Naive thymus-derived CD4-positive, alpha-beta T cell (primary cell): ENCODE data around the gene MSH6. TPM values are rescaled to one million over a fixed set of nuclear protein-coding genes. Genes with fewer than 3 reads are reported as not detected.
A peak's percentile ranks its signal among the peaks of the same experiment; 100 is the strongest.

Experiments
- ATAC-seq: fragments of 150-1000 bp; cut with Tn5 transposase; 2 replicates; pipeline ENCODE4 v1.10.0; 2021; ENCODE audit warnings: mild to moderate bottlenecking, moderate library complexity
- CTCF ChIA-PET: fragments of 350-600 bp; sonication (Branson Sonifier 250); formaldehyde crosslinking; loops from one replicate; lab custom pipeline; 2021; ENCODE audit warnings: antibody characterized with exemption; lab: Charles Lee
- POLR2A ChIA-PET: fragments of 350-600 bp; sonication (Branson Sonifier 250); formaldehyde crosslinking; loops from one replicate; lab custom pipeline; 2021; ENCODE audit warnings: antibody characterized with exemption, inconsistent platforms; lab: Charles Lee
- DNase-seq, 9 donors: peaks; one replicate each; pipeline versions ENCODE4 v3.0.0 to v3.0.0-alpha.2; 2020 to 2022; ENCODE audit warnings: mixed read lengths in 1 of 9
- H3K27ac ChIP-seq: one replicate; pipeline ENCODE4 v1.7.0; 2013; ENCODE audit warnings: mild to moderate bottlenecking, low read depth, low read length, moderate library complexity
- H3K27me3 ChIP-seq, 2 donors: one replicate each; pipeline ENCODE4 v1.7.0; 2013; ENCODE audit warnings: low read length in 2 of 2, mild to moderate bottlenecking in 2 of 2, moderate library complexity in 2 of 2; ENCODE audit not compliant: control insufficient read depth in 2 of 2, insufficient read depth in 2 of 2
- H3K36me3 ChIP-seq, 3 experiments: 1 replicate in 2 of 3; 2 replicates in 1 of 3; pipeline ENCODE4 v1.7.0; 2013; ENCODE audit warnings: low read length in 3 of 3, mild to moderate bottlenecking in 3 of 3, moderate library complexity in 1 of 3; ENCODE audit not compliant: insufficient read depth in 3 of 3, control insufficient read depth in 2 of 3
- H3K4me1 ChIP-seq, 2 donors: one replicate each; pipeline ENCODE4 v1.7.0; 2013; ENCODE audit warnings: low read length in 2 of 2, mild to moderate bottlenecking in 2 of 2, moderate library complexity in 1 of 2; ENCODE audit not compliant: control insufficient read depth in 2 of 2, insufficient read depth in 2 of 2
- H3K4me3 ChIP-seq: 2 replicates; pipeline ENCODE4 v1.7.0; 2013; ENCODE audit warnings: mild to moderate bottlenecking, low read length
- H3K9me3 ChIP-seq, 3 experiments: 1 replicate in 2 of 3; 2 replicates in 1 of 3; pipeline ENCODE4 v1.7.0; 2013; ENCODE audit warnings: low read length in 3 of 3; ENCODE audit not compliant: control insufficient read depth in 2 of 3
- H3K27ac Mint-ChIP-seq, 9 donors: one replicate each; pipeline ENCODE4 v1.8.0; 2020 to 2022; ENCODE audit warnings: mixed read lengths in 9 of 9, mild to moderate bottlenecking in 8 of 9, moderate library complexity in 5 of 9, inconsistent platforms in 2 of 9
- H3K27me3 Mint-ChIP-seq, 5 donors: one replicate each; pipeline ENCODE4 v1.8.0; 2021 to 2022; ENCODE audit warnings: mixed read lengths in 5 of 5, mild to moderate bottlenecking in 1 of 5
- H3K36me3 Mint-ChIP-seq, 5 donors: one replicate each; pipeline ENCODE4 v1.8.0; 2020 to 2022; ENCODE audit warnings: mixed read lengths in 5 of 5, mild to moderate bottlenecking in 3 of 5, inconsistent platforms in 1 of 5
- H3K4me1 Mint-ChIP-seq, 7 donors: one replicate each; pipeline ENCODE4 v1.8.0; 2020 to 2022; ENCODE audit warnings: mixed read lengths in 7 of 7, mild to moderate bottlenecking in 3 of 7, inconsistent platforms in 1 of 7
- H3K4me3 Mint-ChIP-seq, 10 donors: one replicate each; pipeline ENCODE4 v1.8.0; 2020 to 2022; ENCODE audit warnings: mild to moderate bottlenecking in 10 of 10, mixed read lengths in 10 of 10, moderate library complexity in 6 of 10, inconsistent platforms in 2 of 10
- H3K9me3 Mint-ChIP-seq, 11 donors: one replicate each; pipeline ENCODE4 v1.8.0; 2020 to 2022; ENCODE audit warnings: mixed read lengths in 11 of 11, mild to moderate bottlenecking in 4 of 11, inconsistent platforms in 1 of 11, moderate library complexity in 1 of 11
- intact Hi-C, 2 donors: fragments of 100-400 bp; cut with micrococcal nuclease; formaldehyde crosslinking; loops; one replicate each; pipeline ENCODE4 v1.15.1; 2023
- polyA plus RNA-seq, 2 donors: library from polyadenylated mRNA; unstranded; fragments of 300-500 nt; fragmentation: Illumina TruSeq; gene quantifications; one replicate each; pipeline ENCODE4 v1.2.3, GENCODE V29; 2021
- total RNA-seq, 6 experiments: library from RNA in 5 of 6; stranded (reverse) in 5 of 6; gene quantifications; 1 replicate in 5 of 6; 2 replicates in 1 of 6; pipeline ENCODE4 v1.2.3 and lab custom pipeline; 2021 to 2026

The MSH6 gene
- total and polyA plus RNA-seq, 7 experiments from 2014 or later, result 20.5 to 82.3 (median 41.6) TPM

- Mint-ChIP-seq H3K4me1 (peaks cover 0 to 10% (median 0%) of the 10 kb centered on the region in 7 donors), H3K36me3 (peaks cover under 1 to 42% (median 13%) of the 10 kb centered on the region in 5 donors), H3K27ac (no peak overlapping the region), H3K27me3 (no peaks in the 10 kb centered on the region), H3K4me3 (no peak overlapping the region), H3K9me3 (no peaks in the 10 kb centered on the region)
- ATAC-seq (no peak), DNase-seq (no peak)
- Histone ChIP-seq H3K4me1 (no peaks in the 10 kb centered on the region), H3K9me3 (no peaks in the 10 kb centered on the region), H3K27me3 (no peaks in the 10 kb centered on the region), H3K27ac (no peak overlapping the region), H3K4me3 (no peak overlapping the region), H3K36me3 (peaks cover 0 to 61% (median 20%) of the 10 kb centered on the region in 3 experiments)
- ChIA-PET POLR2A (interaction anchor here (0.7 kb wide), 2 partner anchors 40 to 1083 kb away, joined by 3 to 5 read pairs; no protein-coding TSS in a partner anchor), CTCF (interaction anchor here (0.6 to 1.0 kb wide), 2 partner anchors 8 to 58 kb away, joined by 3 read pairs; no protein-coding TSS in a partner anchor)
- intact Hi-C loops, result no loop called here
These were observed 39.6 kb downstream of the MSH6 start for GRCh38 chr2:47822518-47822917.

DNA sequence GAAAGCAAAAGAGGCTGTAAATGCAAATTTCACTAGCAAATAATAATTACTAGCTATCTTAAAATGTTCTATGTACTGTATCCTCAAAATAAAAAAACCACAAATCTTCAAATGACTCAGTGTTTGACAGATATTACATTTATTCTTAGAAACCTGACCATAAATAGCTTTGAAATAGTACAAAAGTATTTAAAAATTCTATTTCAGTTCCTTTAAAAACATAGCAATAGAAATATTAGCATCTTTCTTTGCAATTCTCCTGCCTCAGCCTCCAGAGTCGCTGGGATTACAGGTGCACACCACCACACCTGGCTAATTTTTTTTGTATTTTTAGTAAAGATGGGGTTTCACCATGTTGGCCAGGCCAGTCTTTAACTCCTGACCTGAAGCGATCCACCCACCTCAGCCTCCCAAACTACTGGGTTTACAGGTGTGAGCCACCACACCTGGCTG lies 50.6 kb downstream of the MSH6 start:
- peaks cover 0 to 40% (median 21%) of the 10 kb centered on the region in 5 donors for H3K36me3 Mint-ChIP-seq
- no peaks in the 10 kb centered on the region for H3K27me3 Mint-ChIP-seq
- no peak overlapping the region for H3K4me3 ChIP-seq
- POLR2A ChIA-PET, result interaction anchor here (0.6 kb wide), 1 partner anchor 931 kb away, joined by 3 read pairs; no protein-coding TSS in a partner anchor
- H3K27ac ChIP-seq, result no peak overlapping the region
- H3K4me1 Mint-ChIP-seq, result peaks cover 0 to 5% (median 0%) of the 10 kb centered on the region in 7 donors
- H3K27me3 ChIP-seq, result no peaks in the 10 kb centered on the region
- no peaks in the 10 kb centered on the region for H3K9me3 Mint-ChIP-seq
- no peak overlapping the region for H3K4me3 Mint-ChIP-seq
- no peak for ATAC-seq
- intact Hi-C loops, result no loop called here
- DNase-seq, result no peak
- peaks cover 0 to 55% (median 2%) of the 10 kb centered on the region in 3 experiments for H3K36me3 ChIP-seq
- no peak overlapping the region for H3K27ac Mint-ChIP-seq
- CTCF ChIA-PET, result no interaction called here
- no peaks in the 10 kb centered on the region for H3K9me3 ChIP-seq
- no peaks in the 10 kb centered on the region for H3K4me1 ChIP-seq

GRCh38 chr2:47838249-47838648 lies 55.3 kb downstream of the MSH6 start:
- H3K4me3 Mint-ChIP-seq, result no peak overlapping the region
- Histone ChIP-seq H3K4me1 (no peaks in the 10 kb centered on the region), H3K36me3 (peaks cover 6 to 47% (median 8%) of the 10 kb centered on the region in 3 experiments), H3K9me3 (no peaks in the 10 kb centered on the region), H3K4me3 (no peak overlapping the region), H3K27ac (no peak overlapping the region), H3K27me3 (no peaks in the 10 kb centered on the region)
- H3K27me3 Mint-ChIP-seq, result no peaks in the 10 kb centered on the region
- CTCF ChIA-PET, result no interaction called here
- DNase-seq (no peak), ATAC-seq (no peak)
- peaks cover 6 to 21% (median 9%) of the 10 kb centered on the region in 7 donors for H3K4me1 Mint-ChIP-seq
- POLR2A ChIA-PET, result no interaction called here
- H3K36me3 Mint-ChIP-seq, result peaks cover 0 to 26% (median 13%) of the 10 kb centered on the region in 5 donors
- no peaks in the 10 kb centered on the region for H3K9me3 Mint-ChIP-seq
- intact Hi-C loops, result no loop called here
- H3K27ac Mint-ChIP-seq, result peak overlapping the region in 2 of 9 donors; percentile 5 to 35

DNA sequence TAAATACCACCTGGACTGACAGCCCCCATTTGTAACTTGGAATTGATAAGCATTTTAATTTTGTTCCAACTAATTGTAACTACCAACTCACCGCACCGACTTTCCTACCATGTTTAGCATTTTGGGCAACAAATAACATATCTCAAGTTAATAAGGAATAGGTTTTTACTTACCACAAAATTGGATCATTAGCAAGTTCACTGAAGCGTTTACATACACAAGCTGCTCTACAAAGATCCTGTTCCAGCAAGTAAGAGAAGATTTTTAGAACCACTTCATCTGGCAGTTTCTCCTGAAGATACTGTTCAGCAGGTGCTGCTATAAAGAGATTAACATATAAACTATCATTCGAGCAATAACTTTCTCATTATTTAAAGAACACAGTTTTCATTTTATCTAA lies 55.7 kb downstream of the MSH6 start:
- DNase-seq, result no peak
- Histone ChIP-seq H3K9me3 (no peaks in the 10 kb centered on the region), H3K27me3 (no peaks in the 10 kb centered on the region), H3K4me1 (no peaks in the 10 kb centered on the region), H3K4me3 (no peak overlapping the region), H3K27ac (no peak overlapping the region), H3K36me3 (peaks cover 6 to 42% (median 8%) of the 10 kb centered on the region in 3 experiments)
- ChIA-PET POLR2A (no interaction called here), CTCF (no interaction called here)
- H3K27ac Mint-ChIP-seq, result peak overlapping the region in 3 of 9 donors; percentile 5 to 62 (median 35)
- H3K4me3 Mint-ChIP-seq, result no peak overlapping the region
- peaks cover 10 to 25% (median 13%) of the 10 kb centered on the region in 7 donors for H3K4me1 Mint-ChIP-seq
- peaks cover 0 to 26% (median 13%) of the 10 kb centered on the region in 5 donors for H3K36me3 Mint-ChIP-seq
- intact Hi-C loops, result no loop called here
- no peaks in the 10 kb centered on the region for H3K27me3 Mint-ChIP-seq
- no peak for ATAC-seq
- H3K9me3 Mint-ChIP-seq, result no peaks in the 10 kb centered on the region

GRCh38 chr2:47842846-47843245 lies 59.9 kb downstream of the MSH6 start:
- CTCF ChIA-PET, result interaction anchor here (0.6 to 0.7 kb wide), 2 partner anchors 16 to 129 kb away, joined by 4 read pairs; no protein-coding TSS in a partner anchor
- Histone ChIP-seq H3K4me3 (no peak overlapping the region), H3K4me1 (no peaks in the 10 kb centered on the region), H3K27ac (no peak overlapping the region), H3K27me3 (no peaks in the 10 kb centered on the region), H3K9me3 (no peaks in the 10 kb centered on the region), H3K36me3 (peaks cover 6 to 12% (median 8%) of the 10 kb centered on the region in 3 experiments)
- Mint-ChIP-seq H3K4me3 (no peak overlapping the region), H3K27ac (peak overlapping the region in 4 of 9 donors; percentile 28 to 67 (median 48)), H3K4me1 (peaks cover 14 to 55% (median 35%) of the 10 kb centered on the region in 7 donors), H3K9me3 (no peaks in the 10 kb centered on the region), H3K36me3 (peaks cover 0 to 12% (median 6%) of the 10 kb centered on the region in 5 donors), H3K27me3 (no peaks in the 10 kb centered on the region)
- intact Hi-C loops, result no loop called here
- no peak for DNase-seq
- POLR2A ChIA-PET, result no interaction called here
- ATAC-seq, result no peak

DNA sequence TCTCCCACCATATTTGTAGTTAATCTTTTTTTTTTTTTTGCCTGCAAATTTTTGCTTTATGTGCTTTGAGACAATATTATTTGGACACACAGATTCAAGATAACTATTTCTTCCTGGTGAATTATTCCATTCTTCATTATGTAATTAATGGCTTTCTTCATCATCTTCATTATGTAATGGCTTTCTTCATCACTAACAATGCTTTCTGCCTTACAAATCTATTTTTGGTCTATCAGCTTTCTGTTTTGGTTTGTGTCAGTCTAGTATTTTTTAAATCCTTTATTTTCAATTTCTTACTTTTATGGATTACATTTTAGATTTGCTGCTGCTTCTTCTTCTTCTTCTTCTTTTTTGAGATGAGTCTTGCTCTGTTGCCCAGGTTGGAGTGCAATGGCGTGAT lies 60.5 kb downstream of the MSH6 start:
- ATAC-seq (no peak), DNase-seq (no peak)
- no peak overlapping the region for H3K4me3 Mint-ChIP-seq
- peaks cover 6 to 9% (median 8%) of the 10 kb centered on the region in 3 experiments for H3K36me3 ChIP-seq
- ChIA-PET CTCF (interaction anchor here (0.6 to 0.7 kb wide), 2 partner anchors 15 to 129 kb away, joined by 4 read pairs; no protein-coding TSS in a partner anchor), POLR2A (no interaction called here)
- H3K27me3 Mint-ChIP-seq, result no peaks in the 10 kb centered on the region
- no peaks in the 10 kb centered on the region for H3K27me3 ChIP-seq
- no peaks in the 10 kb centered on the region for H3K9me3 ChIP-seq
- peaks cover 14 to 60% (median 39%) of the 10 kb centered on the region in 7 donors for H3K4me1 Mint-ChIP-seq
- no peaks in the 10 kb centered on the region for H3K9me3 Mint-ChIP-seq
- peak overlapping the region in 6 of 9 donors; percentile 3 to 67 (median 16) for H3K27ac Mint-ChIP-seq
- peaks cover 0 to 12% (median 6%) of the 10 kb centered on the region in 5 donors for H3K36me3 Mint-ChIP-seq
- no peak overlapping the region for H3K27ac ChIP-seq
- H3K4me3 ChIP-seq, result no peak overlapping the region
- intact Hi-C loops, result no loop called here
- H3K4me1 ChIP-seq, result no peaks in the 10 kb centered on the region
